ENCODE results near the gene SCAMP4. TPM values are rescaled to one million over a fixed set of nuclear protein-coding genes. Genes with fewer than 3 reads are reported as not detected.

Gene SCAMP4
- total and polyA plus RNA-seq, 2 of the 13 experiments (the other 11 are each of a cell fraction or from before 2014, with no cell fraction given) = 10.7 to 13.7 TPM

GRCh38 chr19:1921326-1921725 lies 16.1 kb downstream of the SCAMP4 start (continued):
- TF ChIP-seq ZBTB37 (CRISPR knock-in tag; IDR thresholded peaks at IDR 0.05) (no peak), GPN1 (CRISPR knock-in tag; IDR thresholded peaks at IDR 0.05; ENCODE audit: borderline replicate concordance) (no peak), BRCA1 (CRISPR knock-in tag; IDR thresholded peaks at IDR 0.05) (no peak), ZNF513 (CRISPR knock-in tag; conservative IDR thresholded peaks at IDR 0.05) (no peak), ZFP36L2 (CRISPR knock-in tag; IDR thresholded peaks at IDR 0.05) (no peak)

GRCh38 chr19:1921825-1922224 lies 16.6 kb downstream of the SCAMP4 start:
- no peak for FAIRE-seq
- Histone ChIP-seq H3K4me1 (ENCODE audit: insufficient read depth, low read length) (no peaks in the 10 kb centered on the region), H3K9ac (ENCODE audit: insufficient read depth, low read depth, low read length) (no peak overlapping the region), H2AFZ (ENCODE audit: low read length) (no peak overlapping the region), H3K4me2 (ENCODE audit: low read depth, low read length) (no peak overlapping the region), H3K79me2 (ENCODE audit: insufficient read depth, low read length) (no peaks in the 10 kb centered on the region), H3K9me3 (ENCODE audit: low read length) (no peaks in the 10 kb centered on the region), H4K20me1 (ENCODE audit: insufficient read depth, low read length) (no peaks in the 10 kb centered on the region), H3K4me3 (replicated peaks in 1 of 3; ENCODE audit: insufficient read depth in 1 of 3, low read depth in 2 of 3, low read length in 3 of 3) (no peak overlapping the region), H3K36me3 (replicated peaks in 1 of 2; ENCODE audit: control insufficient read depth in 1 of 2, insufficient read depth in 2 of 2, low read length in 2 of 2) (peaks cover 25 to 39% of the 10 kb centered on the region in 2 experiments; a peak in 4 of 5 replicates), H3K27ac (ENCODE audit: extremely low read length, insufficient read depth, low read length) (no peak overlapping the region), H3K27me3 (ENCODE audit: control insufficient read depth in 1 of 2, insufficient read depth in 2 of 2, low read length in 2 of 2) (no peaks in the 10 kb centered on the region)
- in situ Hi-C loops (cut with HindIII; ENCODE audit: extremely low pct_ligation_motif_present, low pct_unique_long_range_greater_than_20kb) = no loop called here
- CTCF ChIA-PET (ENCODE audit: low intra/inter-chr PET ratio, low total read pairs) = no interaction called here
- no peak for DNase-seq (ENCODE audit: low spot score)
- no peak for ATAC-seq
- intact Hi-C loops (cut with micrococcal nuclease; ENCODE audit: unreplicated experiment) = no loop called here
- TF ChIP-seq MYNN (CRISPR knock-in tag; IDR thresholded peaks at IDR 0.05; ENCODE audit: low read depth) (no peak), AGO2 (optimal IDR thresholded peaks at IDR 0.05; ENCODE audit: low read depth, low read length) (peak; percentile 10)
- WGBS (ENCODE audit: low lambda C conversion rate) = 97% methylated on average over 10 of the region's 15 CpGs
- BruUV-seq (replicated peaks) = no TSS peak
- POLR2A ChIA-PET = no interaction called here

Measured in HepG2 (cell line).